Measurements from ENCODE around the gene FN1. TPM values are rescaled to one million over a fixed set of nuclear protein-coding genes. Genes with fewer than 3 reads are reported as not detected.

The FN1 gene
- total and polyA plus RNA-seq, 2 of the 8 experiments (the other 6 are each of a cell fraction or from before 2014, with no cell fraction given), result 42.9 to 109 TPM

GRCh38 chr2:215420471-215420935 is 15.4 kb downstream of the FN1 start (continued):
- TF ChIP-seq SP2 (IDR thresholded peaks at IDR 0.05; ENCODE audit: low read length) (no peak), EGR1 (IDR thresholded peaks at IDR 0.05; ENCODE audit: borderline replicate concordance, low read depth, low read length) (no peak)
